IPS DF 6.9 (cell line): ENCODE data around the gene CASTOR1.

Experiments used
- DNase-seq: peaks from one replicate; pipeline ENCODE4 v3.0.0-alpha.2; 2013; ENCODE audit warnings: low read depth, low spot score
- H3K27ac ChIP-seq: one replicate; pipeline ENCODE4 v1.5.1; 2013; ENCODE audit warnings: low read length, control low read depth
- H3K27me3 ChIP-seq: 2 replicates; pipeline ENCODE4 v1.6.1; 2013; ENCODE audit warnings: mild to moderate bottlenecking, low read length; ENCODE audit not compliant: control insufficient read depth, insufficient read depth
- H3K36me3 ChIP-seq: 2 replicates; pipeline ENCODE4 v1.6.1; 2013; ENCODE audit warnings: low read length; ENCODE audit not compliant: control insufficient read depth, insufficient read depth
- H3K4me1 ChIP-seq: 2 replicates; pipeline ENCODE4 v1.6.1; 2013; ENCODE audit warnings: low read length; ENCODE audit not compliant: control insufficient read depth, insufficient read depth
- H3K4me3 ChIP-seq: 2 replicates; pipeline ENCODE4 v1.5.1; 2013; ENCODE audit warnings: mild to moderate bottlenecking, low read length
- H3K9me3 ChIP-seq: 2 replicates; pipeline ENCODE4 v1.6.1; 2013; ENCODE audit warnings: low read length, inconsistent platforms; ENCODE audit not compliant: control insufficient read depth, insufficient read depth
- WGBS: extraction: QIAGEN DNeasy Blood & Tissue Kit; methylation state at CpG from one replicate; pipeline ENCODE4 v1.1.7; 2013; ENCODE audit warnings: mixed read lengths, missing lambda C conversion rate; ENCODE audit not compliant: insufficient read length, insufficient coverage; 5-methylcytosine and 5-hydroxymethylcytosine counted together

Gene CASTOR1

DNA sequence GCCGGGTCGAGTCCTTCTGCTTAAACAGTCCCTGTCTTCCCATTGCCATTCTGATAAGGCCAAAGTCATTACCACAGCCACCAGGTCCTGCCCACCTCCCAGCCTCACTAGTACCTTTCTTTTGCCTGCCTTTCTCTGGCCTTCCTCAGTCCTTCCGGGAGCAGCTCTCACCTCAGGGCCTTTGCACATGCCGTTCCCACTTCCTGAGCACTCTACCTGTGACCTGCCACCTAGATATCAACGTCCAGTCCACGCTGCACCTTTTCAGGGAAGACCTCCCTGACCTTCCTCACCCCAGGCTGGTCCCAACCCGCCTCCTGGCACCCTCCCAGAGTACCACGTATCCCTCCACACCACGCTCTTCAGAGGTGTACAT is 14.9 kb downstream of the CASTOR1 start:
- no peak overlapping the region for H3K27ac ChIP-seq
- no peaks in the 10 kb centered on the region for H3K36me3 ChIP-seq
- H3K4me3 ChIP-seq = no peak overlapping the region
- no peak for DNase-seq
- no peaks in the 10 kb centered on the region for H3K27me3 ChIP-seq
- no CpG with 5 or more reads among the region's 9 CpGs for WGBS
- H3K4me1 ChIP-seq = no peaks in the 10 kb centered on the region
- H3K9me3 ChIP-seq = no peaks in the 10 kb centered on the region

- Histone ChIP-seq H3K9me3 (no peaks in the 10 kb centered on the region), H3K36me3 (no peaks in the 10 kb centered on the region), H3K4me1 (no peaks in the 10 kb centered on the region), H3K4me3 (no peak overlapping the region), H3K27me3 (no peaks in the 10 kb centered on the region), H3K27ac (no peak overlapping the region)
- no peak for DNase-seq
- WGBS = no CpG with 5 or more reads among the region's 10 CpGs
These were observed 15.4 kb downstream of the CASTOR1 start for GRCh38 chr22:30273711-30274436.

- no peaks in the 10 kb centered on the region for H3K4me1 ChIP-seq
- H3K36me3 ChIP-seq = no peaks in the 10 kb centered on the region
- H3K9me3 ChIP-seq = no peaks in the 10 kb centered on the region
- no peak overlapping the region for H3K4me3 ChIP-seq
- H3K27ac ChIP-seq = no peak overlapping the region
- no CpG with 5 or more reads among the region's 16 CpGs for WGBS
- DNase-seq = no peak
- no peaks in the 10 kb centered on the region for H3K27me3 ChIP-seq
These were observed 16.3 kb downstream of the CASTOR1 start for GRCh38 chr22:30272781-30273601.

GRCh38 chr22:30270832-30271231 is 18.5 kb downstream of the CASTOR1 start:
- Histone ChIP-seq H3K27ac (no peak overlapping the region), H3K9me3 (no peaks in the 10 kb centered on the region), H3K4me3 (no peak overlapping the region), H3K27me3 (no peaks in the 10 kb centered on the region), H3K4me1 (no peaks in the 10 kb centered on the region), H3K36me3 (no peaks in the 10 kb centered on the region)
- DNase-seq = no peak
- WGBS = no CpG with 5 or more reads among the region's 16 CpGs

- no peak overlapping the region for H3K27ac ChIP-seq
These were observed 21.0 kb downstream of the CASTOR1 start for GRCh38 chr22:30268331-30268730.

GRCh38 chr22:30267382-30268302 is 21.7 kb downstream of the CASTOR1 start:
- WGBS = no CpG with 5 or more reads among the region's 14 CpGs
- no peak overlapping the region for H3K4me3 ChIP-seq

More at GRCh38 chr22:30268331-30268730, 21.0 kb downstream of the CASTOR1 start:
- WGBS = no CpG with 5 or more reads among the region's 8 CpGs
- H3K36me3 ChIP-seq = no peaks in the 10 kb centered on the region
- no peaks in the 10 kb centered on the region for H3K4me1 ChIP-seq
- no peaks in the 10 kb centered on the region for H3K27me3 ChIP-seq
- DNase-seq = no peak
- no peak overlapping the region for H3K4me3 ChIP-seq
- H3K9me3 ChIP-seq = no peaks in the 10 kb centered on the region

DNA sequence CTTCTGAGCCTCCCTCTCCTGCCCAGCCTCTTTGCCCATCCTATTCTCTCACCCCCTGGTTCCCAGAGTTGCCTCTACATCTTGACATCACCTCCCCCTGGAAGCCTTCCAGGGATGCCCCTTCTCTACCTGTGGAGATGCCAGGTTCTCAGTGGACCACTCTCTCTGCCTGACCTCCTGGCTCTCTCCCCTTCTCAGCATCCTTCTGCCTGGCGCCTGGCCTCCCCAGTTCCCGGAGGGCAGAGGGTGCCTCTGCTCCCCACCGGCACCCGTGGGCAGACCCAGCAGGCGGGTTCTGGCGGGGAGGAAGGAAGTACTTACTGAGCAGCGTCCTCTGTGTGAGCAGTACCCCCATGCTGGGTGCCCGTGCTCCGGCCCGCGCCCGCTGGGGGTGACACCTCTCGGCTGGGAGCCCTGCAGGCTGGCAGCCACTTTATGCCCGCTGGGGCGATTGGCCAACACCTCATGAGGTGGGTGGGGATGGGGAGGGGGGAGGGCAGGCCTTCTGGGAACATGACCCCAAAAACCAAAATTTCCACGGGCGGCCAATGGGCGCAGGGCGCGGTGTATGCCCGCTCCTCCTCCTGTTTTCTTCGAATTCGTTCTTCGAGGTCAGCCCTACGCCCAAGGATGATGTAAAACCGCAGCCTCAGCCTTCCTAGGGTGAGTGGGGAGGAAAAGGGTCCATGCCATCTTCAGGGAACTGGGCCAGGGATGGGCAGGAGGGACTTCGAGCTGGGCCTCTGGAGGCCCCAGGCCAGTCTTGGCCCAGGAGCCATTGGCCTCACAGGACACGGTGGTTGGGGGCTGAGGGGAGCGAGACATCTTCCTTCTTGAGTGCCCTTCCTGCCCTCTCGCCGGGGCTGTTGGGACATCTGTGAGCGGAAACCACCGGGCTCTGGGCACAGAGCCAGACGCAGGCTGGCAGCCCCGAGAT is 22.6 kb downstream of the CASTOR1 start, which contains the start of gene OSM:
Gene OSM, minus strand, starts transcription at position 407 of the 937 bp plus-strand sequence. Its CDS starts 52 bp downstream, at position 355.
- no peak within 1 kb of the TSS for H3K4me3 ChIP-seq
- H3K9me3 ChIP-seq = no peaks in the 10 kb centered on the region
- H3K27ac ChIP-seq = no peak within 1 kb of the TSS
- WGBS = no CpG with 5 or more reads among the region's 35 CpGs
- H3K36me3 ChIP-seq = no peaks in the 10 kb centered on the region
- no peaks in the 10 kb centered on the region for H3K27me3 ChIP-seq
- DNase-seq = no peak
- no peaks in the 10 kb centered on the region for H3K4me1 ChIP-seq

More at GRCh38 chr22:30267382-30268302, 21.7 kb downstream of the CASTOR1 start:
- H3K27me3 ChIP-seq = no peaks in the 10 kb centered on the region
- no peaks in the 10 kb centered on the region for H3K4me1 ChIP-seq
- H3K36me3 ChIP-seq = no peaks in the 10 kb centered on the region
- no peak overlapping the region for H3K27ac ChIP-seq
- no peaks in the 10 kb centered on the region for H3K9me3 ChIP-seq
- no peak for DNase-seq

- H3K27me3 ChIP-seq = no peaks in the 10 kb centered on the region
- no peak overlapping the region for H3K27ac ChIP-seq
- H3K9me3 ChIP-seq = no peaks in the 10 kb centered on the region
- no peaks in the 10 kb centered on the region for H3K36me3 ChIP-seq
- WGBS = no CpG with 5 or more reads among the region's 24 CpGs
- H3K4me3 ChIP-seq = no peak overlapping the region
- H3K4me1 ChIP-seq = no peaks in the 10 kb centered on the region
- no peak for DNase-seq
These were observed 23.4 kb downstream of the CASTOR1 start for GRCh38 chr22:30265823-30266444.

DNA sequence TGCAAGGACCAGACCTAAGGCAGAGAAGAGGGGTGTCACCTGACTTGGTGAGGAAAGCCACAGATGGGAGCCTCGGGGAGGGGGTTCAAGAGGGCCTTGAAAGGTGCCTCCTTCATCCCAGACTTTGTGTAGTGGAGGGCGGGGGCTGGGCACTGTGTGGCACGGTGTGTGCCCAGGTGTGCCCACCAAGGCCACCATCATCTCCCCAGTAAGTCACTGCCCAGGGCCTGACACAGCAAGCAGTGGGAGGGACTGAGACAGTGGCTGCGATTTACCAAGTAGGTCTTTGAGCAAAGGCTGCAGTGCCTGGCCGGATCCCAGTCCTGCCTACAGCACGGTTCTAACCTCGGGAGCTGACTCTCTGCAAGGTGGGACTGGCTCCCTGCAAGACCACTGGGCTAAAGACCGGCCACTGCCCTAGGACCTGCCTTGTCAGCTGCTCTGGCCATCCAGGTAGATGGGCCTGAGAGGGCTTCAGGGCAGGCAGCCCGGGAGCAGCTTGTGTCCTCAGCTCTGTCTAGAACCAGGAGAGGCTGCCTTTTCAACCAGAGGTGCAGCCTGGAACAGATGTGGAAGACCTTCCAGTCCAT is 24.1 kb downstream of the CASTOR1 start:
- Histone ChIP-seq H3K27ac (no peak overlapping the region), H3K9me3 (no peaks in the 10 kb centered on the region), H3K27me3 (no peaks in the 10 kb centered on the region), H3K4me1 (no peaks in the 10 kb centered on the region), H3K4me3 (no peak overlapping the region), H3K36me3 (no peaks in the 10 kb centered on the region)
- WGBS = no CpG with 5 or more reads among the region's 9 CpGs
- DNase-seq = no peak
